NCI-H2081 treated with DMSO at 0.1 percent for 48 hours (cell line): ENCODE data around the gene GPR39.

Experiments used
- DNase-seq: peaks from one replicate; lab custom pipeline; 2025; lab: John Stamatoyannopoulos, UW

The GPR39 gene

DNA sequence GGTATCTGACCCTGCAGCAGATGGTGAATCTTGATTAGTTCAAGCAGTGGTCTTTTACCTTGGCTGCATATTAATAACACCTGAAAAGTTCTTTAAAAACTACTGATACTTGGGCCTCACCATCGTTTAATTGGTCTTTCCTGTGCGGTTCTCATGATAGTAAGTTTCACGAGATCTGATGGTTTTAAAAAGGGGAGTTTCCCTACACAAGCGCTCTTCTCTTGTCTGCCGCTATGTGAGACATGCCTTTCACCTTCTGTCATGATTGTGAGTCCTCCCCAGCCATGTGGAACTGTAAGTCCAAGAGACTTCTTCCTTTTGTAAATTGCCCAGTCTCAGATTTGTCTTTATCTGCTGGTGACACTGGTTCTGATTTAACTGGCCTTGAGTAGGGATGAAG lies 151.1 kb downstream of the GPR39 start:
- no peak for DNase-seq

DNA sequence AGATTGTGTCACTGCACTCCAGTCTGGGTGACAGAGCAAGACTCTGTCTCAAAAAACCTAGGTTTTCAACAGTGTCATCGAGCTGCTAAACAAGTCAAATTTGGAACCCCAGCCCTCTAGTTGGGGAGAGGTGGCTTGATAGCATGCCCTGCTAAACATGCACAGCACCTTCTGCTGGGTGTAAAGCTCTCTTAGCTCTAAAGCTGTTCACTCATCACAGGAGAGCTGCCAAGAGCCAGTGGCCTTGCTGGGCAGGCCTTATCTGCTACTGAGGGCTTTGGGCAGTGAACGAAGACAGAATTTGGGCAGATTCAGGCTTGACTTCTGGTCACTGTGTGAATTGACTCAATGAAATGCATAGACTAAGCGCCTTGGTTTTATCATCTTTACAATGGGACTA lies 152.1 kb downstream of the GPR39 start:
- no peak for DNase-seq

DNA sequence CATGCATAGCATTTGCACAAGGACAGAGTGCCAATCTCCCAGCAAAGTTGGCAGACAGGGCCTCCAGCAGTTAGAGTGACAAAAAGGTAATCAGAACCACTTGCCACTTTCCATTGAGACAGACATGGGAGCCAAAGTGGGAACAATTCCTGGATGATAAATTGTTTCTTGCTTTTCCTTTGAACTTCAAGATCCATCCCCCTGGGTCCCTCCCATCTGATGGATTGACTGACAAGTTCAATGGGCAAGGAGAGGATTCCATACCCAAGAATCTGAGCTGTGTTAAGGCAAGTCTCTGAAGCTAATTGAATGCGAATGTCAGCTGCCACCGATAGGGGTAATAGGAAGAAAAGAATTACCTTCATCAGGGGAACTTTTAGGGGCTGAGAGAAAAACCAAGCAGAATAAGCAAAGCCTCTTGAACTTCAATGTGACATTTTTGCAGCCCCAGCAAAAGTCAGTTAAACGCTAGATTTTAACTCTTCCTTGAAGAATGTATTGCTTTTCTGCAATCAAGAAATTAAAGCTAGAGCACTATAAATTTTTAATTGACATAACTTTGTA lies 156.9 kb downstream of the GPR39 start:
- DNase-seq: no peak

DNA sequence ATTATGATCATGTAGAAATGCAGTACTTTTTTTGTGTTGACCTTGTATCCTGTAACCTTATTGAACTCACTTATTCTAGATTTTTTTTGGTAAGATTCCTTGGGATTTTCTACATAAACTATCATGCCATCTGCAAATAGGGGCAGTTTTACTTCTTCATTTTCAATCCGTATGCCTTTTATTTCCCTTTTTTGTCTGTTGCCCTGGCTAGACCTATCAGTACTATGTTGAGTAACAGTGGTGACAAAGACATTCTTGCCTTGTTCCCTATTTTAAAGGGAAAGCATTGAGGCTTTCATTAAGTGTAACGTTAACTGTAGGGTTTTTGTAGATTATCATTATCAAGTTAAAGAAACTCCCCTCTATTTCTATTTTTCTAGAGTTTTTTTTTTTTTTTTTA lies 161.1 kb downstream of the GPR39 start:
- no peak for DNase-seq

DNA sequence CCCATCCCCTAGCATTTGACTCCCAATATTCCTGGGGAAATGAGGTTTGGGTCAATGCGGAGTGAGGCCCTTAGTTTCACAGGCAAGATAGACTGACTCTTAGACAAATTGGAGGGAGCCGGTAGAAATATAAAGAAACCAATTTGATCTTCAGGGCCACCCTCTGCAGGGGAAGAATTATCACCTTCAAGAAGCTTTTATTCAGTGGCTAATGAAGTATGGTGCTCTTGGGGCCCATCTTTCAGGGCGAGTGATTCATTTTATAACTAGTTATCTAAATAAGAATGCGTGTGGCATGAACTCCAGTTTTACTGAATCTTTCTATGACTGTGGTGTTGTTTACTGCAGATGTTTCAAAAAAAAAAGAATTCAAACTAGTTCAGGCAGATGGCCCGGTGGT lies 165.0 kb downstream of the GPR39 start:
- DNase-seq: no peak

DNA sequence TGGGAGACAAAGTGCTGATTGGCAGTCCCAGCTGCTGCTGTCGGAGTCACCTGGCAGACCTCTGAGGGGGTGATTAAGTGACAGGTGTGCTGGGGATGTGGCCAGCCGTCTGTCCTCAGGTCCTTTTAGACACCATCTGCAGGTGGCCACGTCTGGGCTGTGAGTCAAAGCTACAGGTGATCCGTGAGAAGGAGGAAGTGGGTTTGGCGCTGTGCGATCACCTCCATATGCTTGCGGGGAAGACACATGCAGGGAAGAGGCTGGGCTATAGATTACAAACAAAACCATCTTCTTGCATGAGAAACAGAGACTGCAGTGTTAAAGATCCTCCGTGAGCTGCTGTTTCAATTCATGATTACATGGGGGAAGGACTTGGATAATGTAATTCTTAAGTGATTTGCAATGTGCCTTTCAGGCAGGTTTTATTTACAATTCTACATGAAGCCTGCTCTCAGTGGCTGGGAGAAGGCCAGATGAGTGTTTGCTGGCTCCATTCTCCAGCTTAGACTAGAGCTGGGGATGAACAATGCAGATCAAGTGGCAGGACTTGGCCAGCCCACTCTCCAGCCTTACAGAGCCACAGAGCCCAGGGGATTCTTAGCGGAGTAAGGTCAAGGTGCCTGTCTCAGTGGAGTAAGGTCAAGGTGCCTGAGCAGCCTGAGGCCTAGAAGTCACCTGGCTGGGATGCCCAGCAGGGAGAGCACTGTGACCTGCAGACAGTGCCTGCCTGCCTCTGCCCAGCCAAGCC lies 165.6 kb downstream of the GPR39 start:
- DNase-seq: peak; percentile 52

DNA sequence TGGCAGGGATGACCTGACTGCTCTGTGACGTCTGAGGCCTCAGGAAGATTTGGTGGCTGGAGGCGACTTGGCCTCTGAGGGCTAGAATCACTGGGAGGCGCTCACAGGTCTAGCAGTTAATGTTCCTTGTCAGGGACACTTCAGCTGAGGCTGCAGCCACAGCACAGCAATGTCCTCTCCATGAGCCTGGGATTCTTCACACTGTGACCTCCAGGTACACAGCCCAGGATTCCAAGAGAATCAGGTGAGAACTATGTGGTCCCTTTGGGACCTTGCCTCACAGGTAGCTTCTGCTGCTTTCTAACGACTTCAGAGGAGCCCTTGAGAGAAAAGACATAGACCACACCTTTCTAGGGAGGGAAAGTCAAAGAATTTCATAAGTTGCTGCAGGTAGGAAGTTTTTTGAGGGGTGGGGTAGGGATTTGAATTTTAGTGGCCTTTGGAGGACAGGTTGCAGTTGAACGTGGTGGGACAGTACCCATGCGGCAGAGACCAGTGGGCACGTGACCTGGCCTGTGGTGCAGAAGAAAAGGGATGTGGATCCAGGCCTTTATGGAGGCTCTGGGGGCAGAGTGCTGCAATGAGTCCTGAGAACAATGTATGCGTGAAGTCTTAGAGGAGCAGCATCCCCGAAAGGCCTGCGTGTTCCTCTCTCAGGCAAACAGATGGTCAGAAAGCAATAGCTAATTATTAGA lies 167.2 kb downstream of the GPR39 start:
- no peak for DNase-seq

DNA sequence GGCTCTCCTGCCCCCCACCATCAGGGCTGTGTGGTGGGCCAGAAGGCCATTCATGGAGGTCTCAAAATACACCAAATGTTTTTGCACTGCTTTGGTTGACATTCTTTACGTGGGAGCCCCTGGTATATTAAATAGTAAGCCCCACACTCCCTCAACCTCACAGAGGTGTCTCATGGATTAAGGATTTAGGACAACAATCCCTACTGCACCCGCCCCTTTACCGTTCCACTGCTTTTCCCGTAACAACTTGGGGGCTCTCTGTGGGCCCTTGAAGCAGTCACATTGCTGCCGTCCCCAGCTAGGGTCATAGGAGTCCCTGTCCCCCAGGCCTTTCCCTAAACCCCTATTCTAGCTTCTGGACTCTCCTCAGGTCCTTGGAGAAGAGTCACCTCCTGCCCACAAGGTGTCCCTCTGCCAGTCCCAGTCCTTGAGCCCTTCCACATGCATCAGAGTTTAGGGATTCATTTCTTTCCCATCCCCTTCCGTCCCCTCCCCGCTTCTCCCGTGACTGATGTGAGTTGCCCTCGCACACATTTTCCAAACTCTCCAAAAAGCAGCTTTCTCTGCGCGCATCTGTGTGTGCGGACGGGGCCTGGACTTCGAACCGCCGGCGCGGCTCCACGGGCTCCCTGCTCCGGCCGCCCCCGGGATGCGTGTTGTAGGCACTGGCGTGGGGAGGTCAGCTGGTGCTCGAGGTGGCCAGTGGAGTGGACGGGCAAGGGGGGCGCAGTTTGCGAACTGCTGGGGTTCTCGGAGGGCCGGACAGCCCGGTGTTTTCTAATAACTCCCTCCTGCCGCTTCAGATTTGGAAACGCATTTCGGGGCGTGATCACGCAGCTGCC lies 168.6 kb downstream of the GPR39 start:
- DNase-seq: no peak

DNA sequence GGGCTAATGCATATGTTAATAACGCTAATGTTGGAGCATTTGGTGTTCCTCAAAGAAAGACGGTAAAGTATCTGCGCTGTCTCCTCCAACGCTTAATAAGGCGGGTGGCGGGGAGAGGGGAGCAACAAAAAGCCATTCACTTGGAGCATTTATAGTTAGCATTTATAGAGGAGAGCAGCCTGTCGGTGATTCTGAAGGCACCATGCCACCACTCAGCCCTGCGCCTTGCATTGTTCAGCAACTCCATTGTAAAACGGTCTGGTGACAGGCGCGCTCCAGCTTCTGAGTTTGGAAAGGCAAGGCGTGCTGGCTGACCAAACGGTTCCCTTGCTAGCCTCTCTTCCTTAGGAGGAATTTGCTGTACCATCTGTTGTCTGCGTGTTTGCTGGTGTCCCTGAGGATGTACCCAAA lies 169.5 kb downstream of the GPR39 start:
- DNase-seq: no peak

DNA sequence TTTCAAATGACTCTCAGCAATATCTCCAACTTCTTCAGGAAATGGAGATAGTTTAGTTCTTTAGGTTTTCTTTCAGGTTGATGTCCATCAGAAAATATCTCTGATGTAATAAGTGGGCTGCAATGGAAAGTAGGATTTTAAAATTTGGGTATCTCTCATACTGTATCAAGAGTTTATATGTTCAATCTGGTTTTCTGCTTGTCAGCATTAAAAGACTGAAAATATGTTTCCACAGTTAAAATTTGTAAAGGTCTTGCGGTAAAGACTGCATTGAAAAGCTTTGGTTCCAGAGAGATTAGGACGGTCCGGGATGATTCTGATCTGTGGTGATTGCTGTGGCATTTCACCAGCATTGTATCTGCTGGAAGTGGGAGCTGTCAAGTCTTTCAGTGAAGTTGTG lies 170.2 kb downstream of the GPR39 start:
- DNase-seq: no peak

DNA sequence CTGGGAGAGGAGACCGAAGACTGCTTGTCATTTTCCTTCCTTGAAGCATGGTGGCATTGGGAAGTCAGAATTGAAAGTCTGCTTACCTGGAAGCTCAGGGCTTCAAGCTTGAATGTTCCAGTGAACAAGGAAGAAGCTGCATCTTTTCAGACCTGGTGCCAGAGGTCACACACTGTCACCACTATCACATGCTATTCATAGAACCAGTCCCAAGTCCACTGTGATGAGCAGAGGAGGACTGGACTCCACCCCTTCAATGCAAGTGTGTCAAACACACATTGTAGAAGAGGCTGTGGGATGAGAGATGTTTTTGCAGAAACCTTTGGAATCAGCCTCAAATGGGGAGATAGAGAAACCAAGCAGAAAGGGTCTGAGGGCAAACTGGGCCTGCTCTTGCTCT lies 172.0 kb downstream of the GPR39 start:
- DNase-seq: no peak

DNA sequence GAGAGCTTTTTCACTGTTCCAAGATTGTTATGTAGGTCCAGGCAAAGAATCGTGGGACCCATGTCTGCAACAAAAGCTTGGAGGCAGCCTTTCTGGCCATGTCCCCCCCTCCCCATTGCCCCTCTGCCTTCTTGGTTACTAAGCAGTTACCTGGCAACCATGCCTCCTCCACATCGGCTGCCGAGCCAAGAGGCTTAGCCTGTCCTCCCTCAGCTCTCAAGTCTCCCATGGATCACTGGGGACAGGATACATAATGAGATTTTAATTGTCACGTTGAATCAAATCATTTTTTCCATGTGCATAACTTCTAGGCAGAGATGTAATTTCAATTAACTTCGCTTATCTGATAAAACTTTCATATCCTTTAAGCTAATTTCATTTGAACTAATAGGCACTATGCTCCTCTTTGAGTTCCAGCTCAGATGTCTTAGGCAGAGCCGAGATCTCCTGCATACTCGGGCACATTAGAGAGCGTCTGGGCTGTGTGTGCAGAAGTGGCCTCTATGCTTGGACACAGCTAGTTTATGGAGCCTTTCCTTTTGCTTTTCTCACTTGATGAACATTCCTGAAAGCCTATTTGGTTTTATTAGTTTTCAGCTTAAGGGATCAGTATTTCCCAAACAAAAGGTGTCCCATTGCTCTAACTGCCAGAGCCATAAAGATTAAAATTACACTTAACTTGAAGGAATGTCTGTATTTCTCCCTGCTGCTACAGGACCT lies 172.7 kb downstream of the GPR39 start:
- DNase-seq: no peak

DNA sequence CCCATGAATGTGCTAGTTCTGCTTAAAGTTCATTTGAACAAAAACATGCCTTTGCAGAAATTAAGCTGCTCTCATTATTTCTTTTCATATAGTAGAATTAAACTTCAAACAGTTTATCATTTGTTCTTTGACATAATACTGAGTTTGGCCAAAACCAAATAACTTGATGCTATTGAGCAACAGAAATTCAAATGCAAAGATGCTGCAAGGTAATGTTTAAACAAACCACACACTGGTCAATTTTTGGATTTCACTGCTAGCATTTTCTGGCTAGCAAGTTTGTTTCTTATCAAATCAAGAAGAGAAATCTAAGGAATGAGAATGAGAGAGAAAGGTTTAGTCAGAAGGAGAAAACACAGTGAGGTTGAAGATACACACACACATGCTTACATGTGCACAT lies 173.4 kb downstream of the GPR39 start:
- DNase-seq: no peak

DNA sequence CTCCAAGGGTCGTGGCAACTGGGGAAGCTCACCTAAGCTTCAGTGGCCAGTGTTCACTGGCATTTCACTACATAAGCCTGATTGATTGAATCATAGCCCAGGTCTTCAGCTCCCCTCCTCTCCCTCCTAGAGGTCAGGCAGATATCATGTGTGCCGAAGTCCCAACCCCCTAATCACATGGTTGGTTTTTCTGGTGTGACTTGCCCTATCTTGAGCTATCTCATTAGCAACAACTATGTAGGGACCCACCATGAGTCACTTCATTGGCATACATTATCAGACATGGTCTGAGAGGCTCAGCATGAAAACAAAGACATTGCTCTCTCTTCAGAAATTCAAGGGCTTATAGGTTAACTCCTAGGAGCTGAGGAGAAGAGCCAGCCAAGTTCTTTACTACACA lies 176.6 kb downstream of the GPR39 start:
- no peak for DNase-seq

DNA sequence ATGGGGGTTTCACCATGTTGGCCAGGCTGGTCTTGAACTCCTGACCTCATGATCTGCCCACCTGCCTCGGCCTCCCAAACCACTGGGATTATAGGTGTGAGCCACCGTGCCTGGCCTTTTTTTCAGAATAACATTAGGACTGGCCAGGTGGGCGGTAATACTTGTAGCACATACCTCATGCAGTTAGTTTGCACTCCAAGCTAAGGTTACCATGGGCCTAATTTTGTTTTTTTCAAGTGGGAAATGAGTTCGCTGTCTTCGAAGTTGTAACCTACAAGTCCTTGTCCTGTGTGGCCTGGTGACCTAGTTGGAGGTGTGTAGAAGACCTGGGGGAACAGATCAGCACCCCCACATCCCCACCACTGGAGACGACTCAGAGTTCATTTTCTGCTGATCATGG lies 178.6 kb downstream of the GPR39 start:
- no peak for DNase-seq

DNA sequence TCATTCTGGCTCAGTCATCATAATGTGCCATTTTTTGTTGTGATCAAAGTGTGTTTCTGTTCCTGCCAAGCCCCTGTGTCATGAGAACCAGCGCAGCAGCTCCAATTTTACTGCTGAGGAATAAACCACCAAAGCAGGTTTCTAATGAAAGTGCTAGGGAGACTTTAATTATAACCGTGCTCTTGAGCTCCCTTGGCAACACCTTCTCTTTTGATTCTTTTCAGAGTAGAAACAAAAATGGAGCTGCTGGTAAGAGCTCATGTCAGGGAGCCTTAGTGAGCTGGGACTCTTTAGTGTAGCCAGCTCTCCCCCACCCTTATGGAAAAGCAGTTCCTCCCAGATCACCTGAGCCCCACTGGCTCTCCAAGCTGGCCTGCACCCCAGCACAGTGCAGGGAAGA lies 179.1 kb downstream of the GPR39 start:
- no peak for DNase-seq

DNA sequence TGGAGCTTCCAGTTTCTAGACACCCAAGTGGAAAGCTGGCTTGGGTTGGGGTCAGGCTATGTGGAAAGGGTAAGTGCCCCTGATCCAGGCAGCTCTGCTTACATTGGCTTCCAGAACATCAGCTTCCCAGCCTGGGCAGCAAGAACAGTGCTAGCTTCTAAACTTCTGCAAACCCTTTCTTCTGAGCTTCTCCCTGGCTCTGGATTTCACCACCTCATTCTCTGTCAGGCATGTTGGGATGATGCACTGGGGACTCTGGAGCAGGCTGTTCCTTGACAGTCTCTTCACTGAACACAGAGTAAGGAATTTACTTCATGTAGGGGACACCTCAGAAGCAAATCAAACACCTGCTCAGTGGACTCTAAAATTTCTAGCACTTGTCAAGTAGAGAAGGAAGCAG lies 180.6 kb downstream of the GPR39 start:
- DNase-seq: no peak

DNA sequence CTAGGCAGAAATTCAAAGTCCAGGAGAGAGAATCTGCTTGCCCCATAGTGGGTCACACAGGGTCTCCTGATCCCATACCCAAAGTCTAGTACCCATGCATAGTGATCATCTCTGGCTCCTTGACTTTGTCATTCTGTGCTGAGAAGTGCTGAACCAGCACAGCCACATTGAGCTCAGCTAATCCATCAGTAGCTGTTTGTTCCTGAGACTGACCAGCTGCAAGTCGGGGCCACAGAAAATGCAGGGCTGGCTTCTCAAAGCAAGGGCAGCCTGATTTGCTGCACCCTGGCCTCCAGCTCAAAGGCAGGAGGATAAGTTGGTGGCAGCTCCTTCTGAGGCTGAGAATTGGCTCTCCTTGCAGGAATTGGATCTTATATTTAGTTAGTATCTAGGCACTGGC lies 181.2 kb downstream of the GPR39 start:
- no peak for DNase-seq

DNA sequence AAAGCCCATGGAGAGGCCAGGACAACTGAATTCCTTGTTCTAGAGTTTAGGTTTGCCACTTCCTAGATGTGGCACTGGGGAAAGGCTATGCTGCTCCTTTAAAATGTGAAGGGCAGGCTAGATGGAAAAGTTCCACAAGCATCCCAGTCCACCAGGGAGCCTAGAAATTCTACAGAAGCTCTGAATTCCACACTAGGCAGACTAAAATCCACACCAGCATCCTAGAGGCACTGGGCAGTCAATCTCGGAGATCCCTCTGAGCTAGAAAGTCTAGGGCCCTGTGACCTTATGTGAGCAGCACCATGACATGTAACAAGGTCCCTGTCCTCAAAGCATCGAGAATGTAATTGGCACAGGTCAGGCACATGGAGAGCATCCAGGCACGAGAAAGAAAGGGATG lies 181.9 kb downstream of the GPR39 start:
- no peak for DNase-seq

DNA sequence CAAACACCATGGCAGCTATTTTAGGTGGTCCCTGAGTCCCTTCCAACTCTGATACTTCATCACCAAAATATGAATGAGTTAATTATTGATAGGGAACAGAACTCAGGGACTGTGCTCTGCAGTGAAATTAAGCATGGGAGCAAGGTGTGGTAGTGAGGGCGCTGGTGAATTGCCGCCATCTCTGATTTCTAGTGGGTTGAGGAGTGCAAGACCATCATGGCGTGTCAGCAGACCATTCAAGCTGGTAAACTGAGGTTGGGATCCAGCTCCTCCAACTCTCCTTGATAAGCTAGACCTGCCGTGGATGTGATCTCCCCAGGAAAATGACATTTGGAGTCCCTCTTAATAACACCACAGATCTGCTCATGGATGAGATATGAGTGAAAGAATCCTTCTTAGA lies 183.0 kb downstream of the GPR39 start:
- DNase-seq: no peak

DNA sequence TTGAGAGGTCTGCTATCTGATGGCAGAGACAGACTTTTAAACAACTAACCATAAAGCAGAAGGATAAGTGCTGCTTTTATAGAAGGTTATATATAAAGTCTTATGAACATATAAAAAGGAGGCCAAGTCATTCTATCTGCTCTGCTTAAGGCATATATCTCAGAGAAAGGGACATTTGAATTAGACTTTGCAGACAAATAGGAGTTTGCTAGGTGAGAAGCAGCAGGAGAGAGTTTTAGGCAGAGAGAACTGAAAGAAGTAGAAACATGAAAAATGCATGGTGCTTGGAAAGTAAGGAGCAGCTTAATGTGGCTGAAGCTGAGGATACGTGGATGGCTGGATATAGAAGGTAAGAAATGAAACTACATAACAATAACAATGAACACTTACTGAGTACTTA lies 188.0 kb downstream of the GPR39 start:
- no peak for DNase-seq
